ACHN (cell line): ENCODE measurements around the gene CBFA2T3.

Experiments used
- DNase-seq: peaks from one replicate; pipeline ENCODE4 v3.0.0-alpha.2; 2015
- in situ Hi-C: cut with HindIII; loops from 2 replicates; pipeline ENCODE4 v1.10.0; 2017; ENCODE audit warnings: low sequenced_read_pairs, low pct_ligation_motif_present, low pct_unique_long_range_greater_than_20kb

CBFA2T3 gene

DNA sequence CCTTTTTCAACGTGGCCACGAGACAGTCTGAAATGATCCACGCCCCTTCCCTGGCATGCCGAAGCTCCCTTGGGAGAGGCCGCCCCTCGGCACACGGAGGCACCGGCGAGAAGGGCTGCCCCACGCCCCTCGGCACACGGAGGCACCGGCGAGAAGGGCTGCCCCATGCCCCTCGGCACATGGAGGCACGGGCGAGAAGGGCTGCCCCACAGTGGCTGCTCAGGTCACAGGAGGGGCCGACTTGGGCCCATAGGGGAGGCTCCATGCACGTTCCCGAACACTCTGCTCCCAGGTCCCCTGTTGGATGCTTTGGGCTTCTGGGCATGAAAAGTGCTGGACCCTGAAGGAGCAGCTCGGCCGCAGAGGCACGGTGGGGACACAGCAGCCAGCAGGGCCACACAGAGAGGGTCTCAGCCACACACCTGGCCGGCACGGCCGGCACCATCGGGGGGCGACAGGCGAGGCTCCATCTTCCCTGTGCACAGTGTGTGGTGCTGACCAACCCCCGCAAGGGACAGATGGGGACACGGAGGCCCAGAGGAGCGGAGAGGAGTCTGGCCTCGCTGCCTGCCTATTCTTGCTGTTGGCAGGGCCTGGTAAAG is 42.8 kb downstream of the CBFA2T3 start:
- no peak for DNase-seq
- in situ Hi-C loops = no loop called here

DNA sequence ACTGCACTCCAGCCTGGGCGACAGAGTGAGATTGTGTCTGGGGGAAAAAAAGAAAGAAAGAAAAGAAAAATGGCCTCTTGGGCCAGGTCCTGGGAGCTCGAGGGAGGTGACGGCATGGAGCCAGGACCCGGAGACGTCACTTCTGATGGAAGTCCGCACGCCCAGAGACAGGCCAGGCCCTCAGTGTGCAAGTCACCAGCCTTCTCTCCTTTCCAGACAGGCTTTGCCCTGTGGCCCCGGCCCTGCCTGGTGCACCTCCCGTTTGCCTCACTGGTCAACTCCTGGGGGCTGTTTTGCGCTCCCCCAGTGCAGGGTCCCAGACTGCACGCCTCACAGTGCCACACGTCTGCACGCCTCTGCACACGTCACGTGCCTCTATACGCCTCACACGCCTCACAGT is 44.1 kb downstream of the CBFA2T3 start:
- in situ Hi-C loops = no loop called here
- DNase-seq = no peak

DNA sequence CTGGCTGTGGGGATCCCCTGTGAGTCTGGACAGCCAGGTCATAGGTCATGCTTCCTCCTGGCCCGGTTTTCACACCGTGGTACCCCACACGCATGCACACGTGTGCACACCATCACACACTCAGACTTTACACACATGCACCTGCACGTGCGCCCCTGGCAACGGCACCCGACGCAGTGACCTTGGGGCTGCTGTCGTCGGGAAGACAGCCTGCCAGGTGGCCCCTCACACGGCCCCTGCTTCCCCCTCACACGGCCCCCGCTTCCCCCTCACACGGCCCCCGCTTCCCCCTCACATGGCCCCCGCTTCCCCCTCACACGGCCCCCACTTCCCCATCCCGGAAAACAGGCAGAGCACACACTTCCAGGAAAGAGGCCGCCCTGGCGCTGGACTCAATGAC is 45.1 kb downstream of the CBFA2T3 start:
- no peak for DNase-seq
- in situ Hi-C loops = no loop called here

DNA sequence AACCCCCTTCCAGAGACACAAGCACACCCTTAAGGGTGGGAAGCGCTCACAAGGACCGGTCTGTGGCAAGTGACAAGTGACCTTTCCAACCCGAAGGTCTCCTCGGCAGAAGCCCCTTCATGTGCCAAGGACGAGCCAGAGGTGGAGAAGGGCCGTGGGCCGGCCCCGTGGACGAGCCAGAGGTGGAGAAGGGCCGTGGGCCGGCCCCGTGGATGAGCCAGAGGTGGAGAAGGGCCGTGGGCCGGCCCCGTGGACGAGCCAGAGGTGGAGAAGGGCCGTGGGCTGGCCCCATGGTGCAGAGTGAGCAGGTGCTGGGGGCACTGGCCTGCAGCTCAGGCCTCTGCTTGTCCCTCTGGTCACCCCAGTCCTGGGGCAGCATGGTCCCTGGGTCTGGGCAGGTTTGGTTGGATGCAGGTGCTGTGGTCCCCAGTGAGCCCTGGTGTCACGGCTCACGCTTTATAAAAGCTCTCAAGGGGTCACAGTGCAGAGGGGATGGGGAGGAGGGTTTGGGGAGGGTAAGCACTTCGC is 45.6 kb downstream of the CBFA2T3 start:
- in situ Hi-C loops = no loop called here
- no peak for DNase-seq

DNA sequence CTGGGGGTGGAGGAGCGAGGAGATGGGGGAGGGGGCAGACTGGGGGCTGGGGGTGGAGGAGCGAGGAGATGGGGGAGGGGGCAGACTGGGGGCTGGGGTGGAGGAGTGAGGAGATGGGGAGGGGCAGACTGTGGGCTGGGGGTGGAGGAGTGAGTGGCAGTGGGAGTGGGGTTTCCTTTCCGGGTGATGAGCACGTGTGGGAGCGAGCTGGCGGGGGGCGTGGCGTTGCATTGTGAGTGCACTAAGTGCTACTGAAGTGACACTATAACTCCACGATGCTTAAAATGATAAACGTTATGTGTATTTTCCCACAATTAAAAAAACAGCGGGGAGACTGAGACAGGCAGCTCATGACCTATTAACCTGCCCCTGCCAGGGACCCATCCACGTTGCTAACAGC is 46.3 kb downstream of the CBFA2T3 start:
- DNase-seq = no peak
- in situ Hi-C loops = no loop called here

DNA sequence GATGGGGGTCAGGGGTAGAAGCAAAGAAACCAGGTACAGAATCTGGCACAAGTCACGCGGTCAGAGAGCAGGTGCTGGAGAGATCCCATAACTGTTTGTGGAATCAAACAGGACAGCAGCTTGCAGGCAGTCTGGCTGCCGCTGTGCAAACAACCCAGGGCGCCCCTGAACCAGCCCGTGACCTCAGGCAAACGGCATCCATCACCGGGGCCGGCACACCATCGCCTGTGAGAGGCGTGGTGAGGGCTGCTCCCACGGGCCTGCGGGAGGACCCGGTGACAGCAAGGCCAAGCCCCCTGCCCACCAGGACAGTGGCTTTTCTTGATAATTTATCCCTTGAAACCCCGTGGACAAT is 47.9 kb downstream of the CBFA2T3 start:
- DNase-seq = no peak
- in situ Hi-C loops = no loop called here

DNA sequence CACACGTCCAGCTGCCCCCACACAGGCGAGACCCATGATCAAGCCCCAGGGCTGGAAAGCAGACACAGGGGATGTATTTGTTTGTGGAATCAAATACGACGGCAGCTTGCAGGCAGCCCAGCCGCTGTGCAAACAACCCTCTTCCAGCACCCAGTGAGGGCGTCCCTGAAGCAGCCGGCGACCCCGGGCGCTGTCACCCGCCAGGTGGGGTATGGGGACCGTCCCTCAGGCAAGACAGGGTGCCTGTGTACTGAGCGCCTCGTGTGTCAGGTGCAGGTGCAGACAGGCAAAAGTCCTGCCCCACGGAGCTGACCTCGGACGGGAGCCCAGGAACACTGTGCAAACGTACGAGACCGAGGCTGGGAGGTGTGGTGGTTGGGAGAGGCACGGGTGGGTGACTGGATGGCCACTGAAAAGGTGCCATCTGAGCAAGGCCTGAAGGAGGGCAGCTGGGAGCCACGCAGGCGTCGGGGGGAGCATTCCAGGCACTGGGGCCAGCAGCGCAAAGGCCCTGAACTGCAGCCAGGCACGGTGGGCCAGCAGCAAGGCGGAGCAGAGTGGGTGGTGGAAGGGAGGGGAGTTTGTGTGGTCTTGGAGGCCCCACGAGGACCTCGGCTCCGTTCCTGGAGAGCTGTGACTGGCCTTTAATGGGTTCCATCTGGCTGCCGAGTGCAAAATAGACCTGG is 48.5 kb downstream of the CBFA2T3 start:
- in situ Hi-C loops = no loop called here
- no peak for DNase-seq

DNA sequence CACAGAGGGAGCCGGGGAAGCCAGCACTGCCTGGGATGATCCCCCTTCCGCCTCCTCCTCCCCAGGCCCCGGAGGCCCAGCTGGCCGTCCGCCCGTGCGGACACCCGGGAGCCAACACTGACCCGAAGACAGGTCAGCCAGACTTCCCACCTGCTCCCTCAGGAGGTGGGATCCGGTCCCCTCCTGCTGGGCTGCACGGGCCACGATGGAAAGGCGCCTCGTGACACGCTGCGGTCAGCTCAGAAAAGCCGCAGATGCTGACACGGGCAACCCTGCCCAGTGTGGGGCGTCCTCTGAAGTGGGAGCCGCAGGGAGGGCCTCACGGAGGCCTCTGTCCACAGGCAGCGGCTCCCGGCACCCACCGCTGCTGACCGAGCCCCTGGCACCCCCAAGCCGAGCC is 49.3 kb downstream of the CBFA2T3 start:
- no peak for DNase-seq
- in situ Hi-C loops = no loop called here

DNA sequence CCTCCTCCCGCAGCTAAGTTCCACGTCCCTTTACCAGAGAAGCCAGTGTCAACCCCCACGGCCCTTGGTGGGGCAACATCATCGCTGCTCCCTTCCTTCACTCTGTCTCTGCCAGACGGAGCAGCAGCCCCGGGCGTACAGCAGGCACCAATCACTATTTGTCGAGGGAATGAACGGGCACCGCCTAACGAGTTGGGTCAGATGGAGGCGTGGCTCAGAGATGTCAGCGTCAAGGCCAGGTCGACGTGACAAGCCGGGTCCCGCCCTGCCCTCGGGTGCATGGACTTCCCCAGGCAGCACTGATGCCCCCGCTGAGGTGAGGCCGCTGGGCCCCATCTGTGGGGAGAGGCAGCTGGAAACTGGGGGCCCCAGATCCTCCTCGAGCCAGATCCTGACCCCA is 50.0 kb downstream of the CBFA2T3 start:
- in situ Hi-C loops = no loop called here

DNA sequence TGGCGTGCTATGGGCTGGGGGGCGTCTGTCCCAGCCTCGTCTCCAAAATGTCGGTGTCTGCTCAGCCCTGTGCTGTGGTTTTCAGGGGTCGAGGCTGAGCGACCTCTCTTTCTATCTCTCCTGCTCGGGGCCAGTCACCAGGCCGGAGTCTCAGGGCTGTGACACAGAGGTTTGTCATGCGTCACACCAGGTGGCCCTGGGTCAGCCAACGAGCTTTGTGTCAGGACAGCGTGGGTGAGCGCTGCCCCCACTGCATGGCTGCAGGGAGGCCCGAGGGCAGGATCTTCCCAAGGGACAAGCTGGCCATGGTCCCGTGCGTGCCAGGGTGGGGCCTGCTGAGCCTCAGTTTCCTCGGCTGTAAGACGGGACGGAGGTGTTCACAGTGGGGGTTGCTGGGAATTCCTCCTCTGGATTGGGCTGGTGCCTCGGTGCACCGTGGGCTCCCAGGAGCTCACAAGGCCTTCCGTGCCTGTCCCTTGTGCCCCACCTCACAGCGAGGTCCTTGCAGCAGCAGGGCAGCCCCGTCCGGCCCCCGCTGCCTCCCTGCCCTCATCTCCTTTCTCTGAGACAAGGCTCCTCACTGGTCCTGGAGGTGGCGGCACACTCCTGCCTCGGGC is 50.5 kb downstream of the CBFA2T3 start:
- peak; percentile 34 for DNase-seq

More for the DNA sequence above, 50.0 kb downstream of the CBFA2T3 start:
- no peak for DNase-seq

DNA sequence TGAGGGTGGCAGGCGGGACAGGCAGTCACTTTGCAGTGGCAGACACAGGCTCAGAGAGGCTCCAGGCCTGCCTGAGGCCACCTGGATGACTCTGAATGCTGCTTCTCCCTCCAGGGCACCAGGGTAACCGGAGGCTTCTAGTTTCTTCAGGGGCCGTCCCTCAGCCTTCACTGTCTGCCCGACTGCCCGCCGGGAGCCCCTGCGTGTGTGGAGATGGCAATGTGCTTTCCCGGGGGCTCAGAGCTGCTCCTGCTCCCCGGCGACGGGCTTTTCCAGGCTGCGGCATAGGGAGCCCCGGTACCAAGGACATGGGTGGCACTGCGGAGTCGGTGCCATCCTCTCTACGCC is 51.5 kb downstream of the CBFA2T3 start:
- DNase-seq = no peak
- in situ Hi-C loops = no loop called here

More for the DNA sequence above, 50.5 kb downstream of the CBFA2T3 start:
- in situ Hi-C loops = no loop called here

DNA sequence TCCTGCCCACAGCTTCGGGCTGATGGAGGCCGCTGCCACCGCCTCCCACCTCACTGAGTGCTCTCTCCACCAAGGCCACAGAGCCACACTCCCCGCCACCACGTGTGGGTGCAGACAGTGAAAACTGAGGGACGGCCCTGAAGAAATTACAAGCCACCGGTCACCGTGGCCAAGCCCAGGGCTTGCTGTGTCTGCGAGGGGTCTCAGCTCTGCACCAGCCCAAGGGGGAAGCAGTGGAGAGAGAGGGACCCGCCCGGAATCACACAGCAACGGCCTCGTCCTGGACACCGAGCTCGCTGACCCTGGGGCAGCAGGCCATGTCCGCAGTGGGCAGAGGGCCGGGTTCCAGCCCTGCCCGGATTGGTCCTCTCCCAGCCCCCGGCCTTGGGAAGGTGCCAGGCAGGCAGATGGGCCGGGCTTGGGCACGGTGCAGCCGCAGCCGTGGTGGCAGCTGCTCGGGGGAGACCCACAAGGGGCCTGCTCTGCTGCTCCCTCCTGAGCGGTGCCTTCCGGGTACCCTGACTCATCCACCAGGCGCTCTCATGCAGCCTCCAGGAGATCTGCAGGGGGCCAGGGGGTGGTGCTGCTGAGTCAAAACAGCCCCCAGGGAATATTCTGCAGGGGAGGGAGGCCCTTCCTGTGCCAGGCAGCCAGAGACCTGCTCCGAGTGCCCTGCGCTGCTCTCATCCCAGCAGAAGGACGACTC is 52.0 kb downstream of the CBFA2T3 start:
- DNase-seq = peak; percentile 97
- in situ Hi-C loops = no loop called here

DNA sequence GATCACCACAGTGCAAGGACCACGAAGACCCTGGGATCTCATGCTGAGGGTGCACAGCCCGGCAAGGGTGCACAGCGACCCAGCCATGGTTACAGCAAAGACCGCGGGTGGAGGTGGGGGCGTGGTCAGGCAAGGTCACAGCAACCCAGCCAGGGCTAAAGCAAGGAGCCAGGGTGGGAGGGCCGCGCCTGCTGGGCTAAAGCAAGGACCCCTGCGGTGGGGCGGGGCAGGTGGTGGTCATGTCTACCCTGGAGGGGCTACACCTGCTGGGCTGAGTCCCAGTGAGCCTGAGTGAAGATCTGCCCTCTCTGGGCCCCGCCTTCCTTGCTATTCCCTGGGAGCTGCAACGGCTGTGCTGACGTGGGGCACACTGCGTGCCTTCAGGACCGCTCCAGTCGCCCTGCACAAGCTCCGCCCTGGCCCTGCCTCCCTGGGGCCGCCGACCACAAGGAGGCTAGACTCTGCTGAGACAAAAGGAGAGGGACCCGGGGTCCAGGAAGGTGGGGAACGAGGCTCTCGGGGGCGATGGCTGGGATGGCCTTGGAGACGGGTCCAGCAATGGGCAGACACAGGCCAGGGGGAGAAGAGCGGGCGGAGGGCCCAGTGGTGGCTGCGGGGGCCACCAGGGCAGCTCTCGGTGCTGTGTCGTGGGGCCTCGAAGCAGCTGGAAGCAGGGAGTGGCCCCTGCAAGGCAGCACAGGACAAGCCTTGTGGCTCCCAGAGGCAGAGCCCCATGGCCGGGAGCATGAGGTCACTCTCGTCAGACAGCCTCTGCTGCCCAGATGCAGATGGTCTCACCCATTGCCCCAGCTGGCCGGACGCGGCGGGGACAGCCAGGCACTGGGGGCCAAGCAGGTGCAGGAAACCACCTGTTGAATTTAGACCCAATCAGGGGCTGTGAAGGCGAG is 52.8 kb downstream of the CBFA2T3 start:
- no peak for DNase-seq
- in situ Hi-C loops = no loop called here

DNA sequence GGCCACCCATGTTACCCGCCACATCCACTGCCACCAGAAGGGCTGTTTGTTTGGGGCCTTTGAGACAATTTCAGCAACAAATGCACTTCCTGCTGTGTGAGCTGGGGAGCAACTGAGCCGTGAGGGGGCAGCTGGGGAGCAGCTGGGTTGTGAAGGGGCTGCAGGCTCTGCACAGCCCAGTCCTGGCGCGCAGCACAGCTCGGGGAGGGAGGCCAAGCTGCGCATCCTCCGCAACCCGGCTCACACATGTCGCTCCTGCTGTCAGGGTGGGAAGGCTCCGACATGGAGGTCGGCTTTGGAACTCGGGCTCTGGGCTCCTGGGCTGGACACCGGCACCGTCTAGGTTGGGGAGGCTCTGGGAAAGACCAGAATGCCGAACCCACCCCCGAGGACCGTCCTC is 53.6 kb downstream of the CBFA2T3 start:
- DNase-seq = no peak
- in situ Hi-C loops = no loop called here

DNA sequence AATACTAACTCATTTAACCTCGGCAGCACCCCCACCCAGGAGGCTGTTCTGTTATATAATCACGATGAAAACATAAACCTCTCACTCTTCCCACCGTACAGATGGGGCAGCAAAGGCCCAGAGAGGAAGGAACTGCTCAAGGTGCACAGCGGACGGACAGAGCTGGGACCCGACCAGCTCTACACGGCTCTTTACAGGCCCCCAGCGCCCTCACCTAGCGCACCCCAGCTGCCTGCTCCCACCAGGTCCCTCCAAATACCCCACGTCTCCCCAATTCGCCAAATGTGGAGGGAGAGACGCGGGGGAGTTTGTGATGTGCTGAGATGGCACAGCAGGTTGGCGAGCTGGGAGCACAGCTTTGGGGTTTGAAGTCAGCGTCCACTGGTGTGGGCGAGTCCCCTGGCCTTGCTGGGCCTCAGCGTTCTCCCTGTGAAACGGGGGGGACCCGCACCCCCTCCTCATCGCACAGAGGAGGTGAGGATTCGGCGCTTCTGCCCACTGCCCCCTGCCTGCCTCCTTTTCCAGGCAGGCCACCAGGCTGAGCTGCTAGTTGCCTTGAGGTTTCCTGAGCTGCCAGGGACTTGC is 54.1 kb downstream of the CBFA2T3 start:
- DNase-seq = no peak
- in situ Hi-C loops = no loop called here

DNA sequence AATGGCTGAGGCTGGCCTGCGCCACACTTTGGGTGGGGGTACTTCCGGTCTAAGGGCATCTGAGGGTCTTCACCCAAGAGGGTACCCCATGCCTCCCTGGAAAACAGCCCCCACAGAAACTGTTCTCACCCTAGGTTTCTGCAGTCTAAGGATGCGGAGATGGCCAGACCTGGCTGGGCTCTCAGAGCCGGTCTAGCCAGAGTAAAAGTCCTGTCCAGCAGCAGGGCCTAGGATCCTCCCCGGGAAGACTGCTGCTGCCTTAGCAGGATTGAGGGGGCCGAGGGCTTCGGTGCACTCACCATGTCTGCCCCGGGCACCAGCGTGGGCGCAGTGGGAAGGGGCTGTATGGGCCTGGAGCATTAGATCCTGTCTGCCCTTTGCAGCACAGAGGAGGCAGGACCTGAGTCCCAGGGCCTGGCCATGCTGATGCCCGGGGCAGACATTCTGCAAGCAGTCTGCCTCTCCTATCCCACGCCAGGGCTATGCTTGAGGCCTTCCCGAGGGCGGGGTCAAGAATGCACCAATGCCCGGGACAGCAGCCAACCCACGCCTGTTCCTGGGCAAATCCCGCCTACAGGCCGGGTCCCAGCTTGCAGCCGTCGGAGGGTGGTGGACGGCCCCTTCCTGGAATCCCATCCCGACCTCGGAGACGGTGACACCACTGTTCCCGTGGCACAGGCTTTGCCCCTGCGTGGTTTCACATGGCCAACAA is 54.7 kb downstream of the CBFA2T3 start:
- in situ Hi-C loops = no loop called here
- DNase-seq = peak; percentile 65

DNA sequence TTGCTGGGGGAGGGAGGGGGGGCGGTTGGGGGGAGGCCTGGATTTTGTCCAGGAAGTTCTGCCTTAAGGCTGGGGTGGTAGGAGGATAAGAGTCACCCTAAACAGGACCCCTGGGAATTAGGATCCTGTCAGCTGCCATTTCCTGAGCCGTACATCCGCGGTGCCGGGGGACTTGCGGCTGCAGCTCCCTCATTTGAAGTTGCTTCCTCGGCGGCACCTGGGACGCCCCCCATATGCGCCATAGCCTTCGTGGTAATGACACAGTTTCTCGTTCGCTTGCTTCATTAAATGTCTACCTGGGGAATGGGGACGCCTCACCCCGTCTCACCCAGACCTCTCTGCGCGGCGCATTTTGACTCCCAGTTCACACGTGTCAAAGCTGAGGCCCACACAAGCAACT is 55.4 kb downstream of the CBFA2T3 start:
- in situ Hi-C loops = no loop called here
- no peak for DNase-seq
